HPDE6-E6E7 (cell line): Measurements from ENCODE around the gene EEFSEC.

Experiments used
- DNase-seq: peaks from one replicate; pipeline ENCODE4 v3.0.0; 2011; ENCODE audit warnings: missing footprints; ENCODE audit errors: extremely low spot score

The EEFSEC gene

GRCh38 chr3:128153156-128154041 is at the start of gene EEFSEC:
TSS of gene EEFSEC (plus strand) at chr3:128153481. CDS start at chr3:128153508, 27 bp downstream.
- DNase-seq, result peak; percentile 65

- DNase-seq, result no peak
Observed at GRCh38 chr3:128107834-128108233, 45.4 kb upstream of the EEFSEC start.

- DNase-seq, result no peak
Observed at GRCh38 chr3:128111147-128111546, 42.1 kb upstream of the EEFSEC start.

- peak; percentile 42 for DNase-seq
Observed at GRCh38 chr3:128112357-128112968, 40.8 kb upstream of the EEFSEC start.

GRCh38 chr3:128113817-128114794 is 39.2 kb upstream of the EEFSEC start:
- no peak for DNase-seq

GRCh38 chr3:128122013-128122412 is 31.3 kb upstream of the EEFSEC start:
- DNase-seq, result no peak

- DNase-seq, result no peak
Observed at GRCh38 chr3:128123156-128123537, 30.1 kb upstream of the EEFSEC start.

GRCh38 chr3:128123538-128124368 is 29.5 kb upstream of the EEFSEC start, which contains the start of gene RUVBL1:
TSS of gene RUVBL1 (minus strand) at chr3:128123812. CDS start at chr3:128123724, 88 bp downstream.
- DNase-seq, result peak; percentile 100

- DNase-seq, result no peak
Observed at GRCh38 chr3:128127236-128127635, 26.0 kb upstream of the EEFSEC start.

GRCh38 chr3:128128251-128128650 is 25.0 kb upstream of the EEFSEC start:
- no peak for DNase-seq

- DNase-seq, result no peak
Observed at GRCh38 chr3:128131897-128132646, 21.2 kb upstream of the EEFSEC start.

GRCh38 chr3:128133273-128133883 is 19.9 kb upstream of the EEFSEC start:
- DNase-seq, result no peak

- no peak for DNase-seq
Observed at GRCh38 chr3:128143496-128143895, 9.8 kb upstream of the EEFSEC start.

GRCh38 chr3:128144512-128145187 is 8.6 kb upstream of the EEFSEC start:
- DNase-seq, result no peak

GRCh38 chr3:128145279-128145678 is 8.0 kb upstream of the EEFSEC start:
- DNase-seq, result no peak

GRCh38 chr3:128146201-128146600 is 7.1 kb upstream of the EEFSEC start:
- no peak for DNase-seq

- no peak for DNase-seq
Observed at GRCh38 chr3:128149650-128150049, 3.6 kb upstream of the EEFSEC start.

- no peak for DNase-seq
Observed at GRCh38 chr3:128151758-128152274, 1.5 kb upstream of the EEFSEC start.
